Stimulated activated CD4-positive, alpha-beta T cell treated with anti-CD3 and anti-CD28 coated beads, Interleukin-1b, Interleukin-23, amount 100 ng/mL, for 4 hours (primary cell): ENCODE measurements around the gene AQP12B.

Experiments used
- DNase-seq, 2 donors: peaks; one replicate each; pipeline ENCODE4 v3.0.0-alpha.2; 2020; ENCODE audit warnings: low read depth in 2 of 2

The AQP12B gene

GRCh38 chr2:240647503-240648154 lies 35.1 kb downstream of the AQP12B start:
- DNase-seq: no peak

DNA sequence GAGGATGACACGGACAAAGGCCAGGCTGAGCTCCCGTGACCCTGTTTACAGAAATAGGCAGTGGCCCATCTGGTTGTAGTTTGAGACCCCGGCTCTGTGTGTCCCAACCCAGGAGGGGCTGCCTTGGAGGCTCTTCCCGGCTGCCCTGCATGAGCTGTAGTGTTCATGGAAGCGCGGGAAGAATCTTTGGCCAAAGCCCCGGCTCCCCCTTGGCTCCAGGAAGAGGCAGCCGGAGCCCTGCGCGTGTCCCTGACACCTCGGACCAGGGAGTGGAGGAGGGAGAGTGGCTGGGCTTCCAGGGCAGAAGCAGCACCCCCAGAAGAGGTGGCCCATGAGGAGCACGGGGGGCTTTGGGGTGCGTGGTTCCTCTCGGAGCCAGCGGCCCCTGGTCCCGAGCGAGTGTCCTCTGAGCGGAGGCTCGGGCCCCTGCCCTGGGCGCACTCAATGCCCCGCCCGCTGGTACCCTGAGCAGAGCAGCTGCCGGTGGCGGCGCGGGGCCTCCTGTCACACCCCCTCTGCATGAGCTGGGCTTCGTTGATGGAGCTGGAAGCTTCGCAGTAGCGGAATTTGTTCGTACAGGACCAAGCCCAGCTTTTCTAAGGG lies 35.7 kb downstream of the AQP12B start:
- no peak for DNase-seq

DNA sequence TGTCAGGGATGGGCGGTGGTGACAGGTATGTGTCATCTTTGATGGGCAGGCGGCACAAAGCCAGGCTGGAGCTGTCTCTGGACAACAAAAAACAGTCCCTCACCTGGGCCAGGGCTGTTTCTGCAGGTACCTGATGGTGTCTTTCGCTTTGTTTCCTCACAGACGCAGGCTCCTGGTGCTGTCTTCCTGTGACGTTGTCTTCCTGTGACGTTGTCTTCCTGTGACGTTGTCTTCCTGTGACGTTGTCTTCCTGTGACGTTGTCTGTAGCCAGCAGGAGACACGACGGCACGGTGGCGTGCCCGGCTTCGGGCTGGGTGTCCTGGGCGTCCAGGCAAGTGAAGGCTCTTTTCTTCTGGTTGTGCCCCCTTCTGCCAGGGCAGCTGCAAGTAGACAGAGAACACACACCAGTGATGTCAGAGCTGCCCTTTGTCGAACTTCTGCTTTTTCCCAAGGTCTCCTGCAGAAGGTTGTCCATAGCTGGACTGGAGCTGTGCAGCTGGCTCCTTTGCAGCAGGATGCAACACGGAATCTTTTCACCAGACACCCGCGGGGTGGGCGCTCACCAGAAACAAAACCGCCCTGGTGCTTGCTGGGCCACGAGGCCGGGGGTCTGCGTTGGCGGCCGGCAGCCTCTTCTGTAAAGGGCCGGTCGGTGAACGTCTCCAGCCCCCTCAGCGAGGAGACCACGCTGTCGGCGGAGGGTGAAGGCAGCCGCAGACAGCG lies 36.3 kb downstream of the AQP12B start:
- no peak for DNase-seq

DNA sequence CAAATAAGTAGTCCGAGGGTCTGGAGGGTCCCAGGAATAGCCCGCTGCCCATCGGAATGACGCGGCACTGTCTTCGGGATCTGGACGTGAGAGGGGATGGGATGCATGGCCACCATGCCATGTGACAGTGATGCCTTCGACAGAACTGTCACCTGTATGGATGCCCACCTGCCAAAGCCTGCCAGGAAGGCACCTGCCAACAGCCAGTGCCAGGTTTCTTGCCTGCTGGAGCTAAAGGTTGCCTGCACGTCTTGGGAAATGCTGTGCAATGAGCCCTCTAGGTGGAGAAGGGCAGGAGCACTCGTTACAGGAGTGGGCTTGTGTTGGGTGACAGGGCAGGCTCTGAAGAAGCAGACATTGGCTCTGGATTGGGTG lies 36.9 kb downstream of the AQP12B start:
- DNase-seq: no peak

DNA sequence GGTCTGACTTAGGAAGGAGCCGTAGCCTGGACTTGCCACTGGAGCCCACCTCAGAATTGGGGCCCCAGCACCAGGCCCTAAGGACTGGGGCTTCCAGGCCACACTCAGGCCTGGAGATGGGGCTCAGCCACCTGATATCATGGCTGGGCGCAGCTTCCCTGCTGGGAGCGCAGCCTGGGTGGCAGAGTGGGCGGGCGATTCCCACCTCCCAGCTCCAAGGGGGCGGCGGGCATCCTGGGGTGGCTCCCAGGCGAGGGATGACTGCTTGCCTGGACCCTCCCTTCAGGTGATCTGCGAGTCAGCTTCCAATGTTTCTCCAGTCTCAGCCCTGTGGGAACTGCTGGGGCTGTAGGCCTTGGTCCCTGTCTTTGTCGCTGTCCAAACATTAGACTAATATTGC lies 37.3 kb downstream of the AQP12B start:
- no peak for DNase-seq

DNA sequence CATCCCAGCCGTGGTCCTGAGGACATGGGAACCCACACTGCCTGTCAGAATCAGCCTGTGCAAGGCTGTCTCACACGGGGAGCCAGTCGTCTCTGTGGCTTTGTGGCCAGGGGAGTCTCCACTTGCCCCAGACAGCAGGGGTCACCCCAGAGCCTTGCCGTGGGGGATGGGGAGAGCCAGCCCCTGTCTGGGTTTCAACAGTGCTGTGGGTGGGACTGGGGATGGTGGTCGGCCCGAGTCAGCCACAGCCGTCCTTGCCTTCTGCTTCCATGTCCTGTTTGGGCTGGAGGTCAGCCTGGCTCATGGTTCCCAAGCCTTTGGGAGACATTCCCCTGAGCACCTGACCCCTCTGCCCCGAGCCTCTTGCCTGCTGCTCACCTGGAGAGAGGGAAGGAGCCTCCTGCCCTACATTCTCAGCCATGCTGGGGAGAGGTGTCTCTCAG lies 37.8 kb downstream of the AQP12B start:
- DNase-seq: no peak

DNA sequence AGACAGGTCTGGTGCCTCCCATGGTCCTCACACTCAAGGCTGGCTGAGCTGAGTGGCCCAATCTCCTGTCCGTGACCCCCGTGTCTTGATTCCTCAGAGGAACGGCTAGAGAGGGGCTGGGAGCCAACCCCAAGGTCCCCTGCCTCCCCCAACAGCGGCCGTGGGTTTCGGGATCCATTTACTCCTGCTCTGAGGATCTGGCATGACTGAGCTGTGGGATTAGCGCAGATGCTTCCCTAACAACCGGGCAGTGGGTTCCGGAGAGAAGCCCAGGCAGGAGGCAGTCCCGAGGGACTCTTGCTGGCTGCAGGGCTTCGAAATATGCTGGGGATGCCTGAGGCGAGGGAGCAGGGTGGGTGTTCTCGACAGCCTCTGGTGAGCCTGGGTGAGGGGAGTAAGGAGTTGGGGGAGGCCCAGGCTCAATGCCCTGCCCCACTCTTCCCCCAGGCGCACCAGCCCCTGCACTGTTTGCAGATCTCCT lies 38.5 kb downstream of the AQP12B start:
- DNase-seq: no peak

DNA sequence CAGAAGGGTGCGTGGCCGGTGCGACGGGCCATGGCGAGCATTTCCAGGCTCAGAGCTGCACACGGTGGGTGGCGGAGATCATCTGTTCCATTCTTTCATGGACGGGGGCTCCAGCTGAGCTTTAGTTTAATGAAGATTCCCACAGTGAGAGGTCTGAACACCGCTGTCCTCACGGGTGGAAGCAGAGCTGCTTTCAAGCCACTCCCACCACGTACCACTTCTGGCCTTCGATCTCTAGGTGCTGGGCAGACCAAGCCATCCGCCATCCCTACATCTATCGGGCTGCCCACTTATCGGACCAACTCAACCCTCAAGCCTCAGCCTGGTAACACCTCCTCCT lies 38.9 kb downstream of the AQP12B start:
- no peak for DNase-seq

- DNase-seq: no peak
Observed at GRCh38 chr2:240643093-240643810, 39.4 kb downstream of the AQP12B start.

DNA sequence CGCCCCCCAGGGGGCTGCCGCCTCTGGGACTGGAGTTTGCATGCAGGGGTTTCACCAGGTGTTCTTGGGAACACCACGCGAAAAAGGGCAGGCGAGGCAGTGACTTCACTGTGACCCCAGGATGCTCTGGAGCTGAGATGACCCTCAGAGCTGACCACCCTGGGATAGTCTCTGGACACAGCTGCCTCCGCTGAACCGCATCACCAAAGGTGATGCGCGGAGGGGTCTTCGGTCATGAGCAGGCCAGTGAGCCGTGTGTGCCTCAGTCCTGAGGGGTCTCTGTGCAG lies 39.9 kb downstream of the AQP12B start:
- DNase-seq: no peak

DNA sequence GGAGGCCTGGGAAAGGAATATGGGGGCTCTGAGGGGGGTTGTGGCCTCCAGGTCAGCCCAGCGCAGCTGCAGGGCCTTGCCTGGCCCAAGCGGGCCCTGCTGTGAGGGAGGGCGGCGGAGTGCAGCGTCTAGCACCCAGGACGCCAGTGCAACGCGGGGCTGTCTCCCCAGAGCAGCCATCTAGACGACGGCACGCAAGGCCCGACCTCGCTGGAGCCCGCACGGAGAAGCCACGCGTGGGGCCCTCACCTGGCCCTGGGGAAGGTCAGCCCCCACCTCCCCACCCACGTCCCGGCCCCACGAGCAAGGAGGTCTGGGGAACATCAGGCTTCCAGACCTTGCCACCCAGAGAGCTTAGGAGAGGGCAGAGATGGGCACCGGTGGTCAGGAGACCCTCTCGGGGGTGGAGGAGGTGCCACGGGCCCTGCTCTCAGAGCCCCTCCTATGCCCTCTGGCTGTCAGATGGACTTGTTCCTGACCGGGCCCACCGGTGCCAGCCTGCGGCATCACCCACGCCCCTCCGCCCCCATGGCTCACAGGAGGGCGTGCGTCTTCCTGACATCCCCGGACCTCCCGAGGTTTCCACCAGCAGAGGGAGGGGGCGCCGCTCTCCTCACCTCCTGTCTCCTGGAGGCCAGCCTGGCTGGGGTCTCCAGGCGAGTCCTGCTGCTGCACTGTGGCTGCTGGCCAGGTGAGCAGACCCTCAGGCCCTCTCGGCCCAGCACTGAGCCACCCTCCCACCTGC lies 40.5 kb downstream of the AQP12B start:
- no peak for DNase-seq

DNA sequence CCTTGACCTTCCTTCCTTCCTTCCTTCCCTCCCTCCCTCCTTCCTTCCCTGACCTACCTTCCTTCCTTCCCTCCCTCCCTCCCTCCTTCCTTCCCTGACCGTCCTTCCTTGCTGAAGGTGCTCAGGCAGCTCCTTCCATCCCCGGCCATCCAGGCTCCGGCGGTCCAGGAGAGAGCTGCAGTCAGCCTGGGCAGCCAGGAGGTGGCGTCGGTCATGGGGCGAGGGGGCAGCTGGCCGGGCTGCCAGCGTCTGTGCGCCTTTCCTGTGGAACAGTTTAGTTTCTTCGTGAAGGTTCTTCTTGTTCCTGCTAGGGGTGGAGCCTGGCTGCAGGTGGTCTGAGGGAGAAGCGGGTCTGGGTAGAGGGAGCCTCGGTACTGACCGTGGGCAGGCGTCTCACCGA lies 41.7 kb downstream of the AQP12B start:
- no peak for DNase-seq

GRCh38 chr2:240639566-240639965 lies 43.1 kb downstream of the AQP12B start:
- DNase-seq: no peak

DNA sequence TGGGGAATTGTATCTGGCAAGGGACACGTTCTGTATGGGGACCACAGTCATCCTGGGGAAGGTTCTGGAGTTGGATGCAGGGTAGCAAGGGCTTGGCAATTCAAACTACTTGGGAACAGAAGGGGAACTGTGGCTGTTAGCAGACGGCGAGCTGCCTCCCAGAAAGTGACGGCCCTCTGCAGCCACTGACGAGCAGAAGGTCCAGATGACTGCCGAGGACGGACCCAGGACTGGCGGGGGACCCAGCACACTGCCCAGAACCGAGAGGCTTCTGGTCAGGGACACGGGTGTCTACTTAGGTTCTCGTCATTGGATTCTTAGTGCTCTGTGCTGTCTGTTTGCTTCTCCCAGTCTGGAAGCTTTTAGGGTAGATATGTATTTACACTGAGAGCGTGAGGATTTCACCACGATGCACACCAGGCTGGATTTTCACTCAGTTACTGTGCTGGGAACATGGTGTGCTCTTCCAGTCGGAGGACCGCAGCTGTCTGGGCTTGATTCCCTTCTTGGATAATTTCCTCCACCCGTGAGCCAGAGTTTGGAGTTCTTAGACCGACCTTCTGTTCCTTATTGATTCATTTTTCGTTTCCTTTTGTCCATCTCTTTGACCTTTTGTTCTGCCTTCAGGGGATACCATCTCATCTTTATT lies 44.0 kb downstream of the AQP12B start:
- no peak for DNase-seq

- DNase-seq: no peak
Observed at GRCh38 chr2:240637901-240638345, 44.8 kb downstream of the AQP12B start.

GRCh38 chr2:240637116-240637900 lies 45.4 kb downstream of the AQP12B start:
- DNase-seq: no peak

- no peak for DNase-seq
Observed at GRCh38 chr2:240636563-240637115, 46.0 kb downstream of the AQP12B start.

- no peak for DNase-seq
Observed at GRCh38 chr2:240635998-240636547, 46.6 kb downstream of the AQP12B start.

DNA sequence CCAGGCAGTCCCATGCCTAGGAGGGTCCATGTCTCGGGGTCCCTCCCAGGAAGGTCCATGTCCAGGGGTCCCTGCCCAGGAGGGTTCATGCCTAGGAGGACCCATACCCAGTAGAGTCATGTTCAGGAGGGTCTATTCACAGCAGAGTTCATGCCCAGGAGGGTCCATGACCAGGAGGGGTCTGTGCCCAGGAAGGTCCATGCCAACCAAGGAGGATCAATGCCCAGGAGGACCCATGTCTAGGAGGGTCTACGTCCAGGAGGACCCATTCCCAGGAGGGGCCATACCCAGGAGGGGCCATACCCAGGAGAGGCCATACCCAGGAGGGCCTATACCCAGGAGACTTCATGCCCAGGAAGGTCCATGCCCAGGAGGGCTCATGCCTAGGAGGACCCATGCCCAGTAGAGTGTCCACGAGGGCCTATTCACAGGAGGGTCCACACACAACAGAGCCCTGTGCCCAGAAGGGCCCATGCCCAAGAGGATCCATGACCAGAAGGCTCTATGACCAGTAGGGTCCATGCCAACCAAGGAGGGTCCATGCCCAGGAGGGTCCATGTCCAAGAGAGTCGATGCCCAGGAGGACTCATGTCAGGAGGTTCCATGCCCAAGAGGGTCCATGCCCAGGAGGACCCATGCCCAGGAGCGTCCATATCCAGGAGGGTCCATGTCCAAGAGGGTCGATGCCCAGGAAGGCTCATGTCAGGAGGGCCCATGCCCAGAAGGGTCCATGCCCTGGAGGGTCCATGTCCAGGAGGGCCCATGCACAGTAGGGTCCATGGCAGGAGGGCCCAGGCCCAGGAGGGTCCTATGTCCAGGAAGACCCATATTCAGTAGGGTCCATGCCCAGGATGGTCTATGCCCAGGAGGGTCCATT lies 47.3 kb downstream of the AQP12B start:
- DNase-seq: no peak
